HL-60 (cell line): Measurements from ENCODE around the gene PTPRR.

ENCODE experiments used
- DNase-seq, 2 experiments: peaks; one replicate each; pipeline ENCODE4 v3.0.0-alpha.2; 2010 to 2020; ENCODE audit warnings: low read depth in 1 of 2, low spot score in 1 of 2
- H3K27ac ChIP-seq: fragments of 250-450 bp; sonication (Bioruptor Pico); replicated peaks from 2 replicates; pipeline ENCODE4 v1.5.1; 2020; ENCODE audit warnings: mild to moderate bottlenecking, moderate library complexity
- H3K27me3 ChIP-seq: fragments of 250-450 bp; sonication (Bioruptor Pico); 2 replicates; pipeline ENCODE4 v1.5.1; 2021; ENCODE audit warnings: mild to moderate bottlenecking, moderate library complexity; ENCODE audit not compliant: insufficient read depth, poor library complexity, severe bottlenecking
- H3K4me3 ChIP-seq: replicated peaks from 2 replicates; pipeline ENCODE4 v1.5.1; 2011; ENCODE audit warnings: mild to moderate bottlenecking, control low read depth, low read length; ENCODE audit not compliant: insufficient read depth
- CTCF ChIP-seq: IDR thresholded peaks from one replicate; pipeline ENCODE4 v1.5.1; 2011; ENCODE audit warnings: low read length, control low read depth, inconsistent platforms; ENCODE audit not compliant: insufficient read depth
- GABPA ChIP-seq: IDR thresholded peaks from 2 replicates; pipeline ENCODE4 v1.6.1; 2012; ENCODE audit warnings: low read depth
- POLR2AphosphoS5 ChIP-seq: IDR thresholded peaks from 2 replicates; pipeline ENCODE4 v1.6.1; 2012; ENCODE audit warnings: low read depth
- SPI1 ChIP-seq: IDR thresholded peaks from 2 replicates; pipeline ENCODE4 v1.6.1; 2012; ENCODE audit warnings: low read depth, mild to moderate bottlenecking, borderline replicate concordance
- TF ChIP-seq, protein P1 (sequence below): IDR thresholded peaks from 2 replicates; pipeline ENCODE4 v1.6.1; 2012; ENCODE audit warnings: low read depth; ENCODE audit not compliant: insufficient replicate concordance

Gene PTPRR

DNA sequence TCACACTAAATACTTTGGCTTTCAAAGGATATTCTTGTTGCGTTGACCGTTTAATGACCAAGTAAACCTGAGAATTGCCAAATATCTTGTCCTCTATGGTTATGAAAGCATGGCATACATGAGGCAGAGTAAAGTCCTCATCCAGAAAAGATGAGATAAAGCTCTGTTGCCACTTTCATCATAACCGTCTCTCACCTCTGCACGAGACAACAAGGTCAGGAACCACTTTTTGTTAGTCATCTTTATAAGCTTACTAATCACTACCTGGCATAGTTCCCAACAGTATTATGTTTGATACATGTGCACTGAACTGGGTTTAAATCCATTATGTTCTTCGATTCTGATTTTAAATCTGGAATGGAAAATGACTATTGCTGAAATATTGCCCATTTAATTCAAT, 314.6 kb downstream of the PTPRR start:
- no peak for DNase-seq
- Histone ChIP-seq H3K27me3 (peaks cover 21% of the 10 kb centered on the region), H3K27ac (no peak overlapping the region), H3K4me3 (no peak overlapping the region)
- TF ChIP-seq SPI1: no peak
- TF ChIP-seq, protein P1, sequence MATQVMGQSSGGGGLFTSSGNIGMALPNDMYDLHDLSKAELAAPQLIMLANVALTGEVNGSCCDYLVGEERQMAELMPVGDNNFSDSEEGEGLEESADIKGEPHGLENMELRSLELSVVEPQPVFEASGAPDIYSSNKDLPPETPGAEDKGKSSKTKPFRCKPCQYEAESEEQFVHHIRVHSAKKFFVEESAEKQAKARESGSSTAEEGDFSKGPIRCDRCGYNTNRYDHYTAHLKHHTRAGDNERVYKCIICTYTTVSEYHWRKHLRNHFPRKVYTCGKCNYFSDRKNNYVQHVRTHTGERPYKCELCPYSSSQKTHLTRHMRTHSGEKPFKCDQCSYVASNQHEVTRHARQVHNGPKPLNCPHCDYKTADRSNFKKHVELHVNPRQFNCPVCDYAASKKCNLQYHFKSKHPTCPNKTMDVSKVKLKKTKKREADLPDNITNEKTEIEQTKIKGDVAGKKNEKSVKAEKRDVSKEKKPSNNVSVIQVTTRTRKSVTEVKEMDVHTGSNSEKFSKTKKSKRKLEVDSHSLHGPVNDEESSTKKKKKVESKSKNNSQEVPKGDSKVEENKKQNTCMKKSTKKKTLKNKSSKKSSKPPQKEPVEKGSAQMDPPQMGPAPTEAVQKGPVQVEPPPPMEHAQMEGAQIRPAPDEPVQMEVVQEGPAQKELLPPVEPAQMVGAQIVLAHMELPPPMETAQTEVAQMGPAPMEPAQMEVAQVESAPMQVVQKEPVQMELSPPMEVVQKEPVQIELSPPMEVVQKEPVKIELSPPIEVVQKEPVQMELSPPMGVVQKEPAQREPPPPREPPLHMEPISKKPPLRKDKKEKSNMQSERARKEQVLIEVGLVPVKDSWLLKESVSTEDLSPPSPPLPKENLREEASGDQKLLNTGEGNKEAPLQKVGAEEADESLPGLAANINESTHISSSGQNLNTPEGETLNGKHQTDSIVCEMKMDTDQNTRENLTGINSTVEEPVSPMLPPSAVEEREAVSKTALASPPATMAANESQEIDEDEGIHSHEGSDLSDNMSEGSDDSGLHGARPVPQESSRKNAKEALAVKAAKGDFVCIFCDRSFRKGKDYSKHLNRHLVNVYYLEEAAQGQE: no peak
- TF ChIP-seq CTCF: no peak
- TF ChIP-seq GABPA: no peak
- no peak for TF ChIP-seq POLR2AphosphoS5

GRCh38 chr12:70604662-70605061, 315.9 kb downstream of the PTPRR start:
- no peak overlapping the region for H3K4me3 ChIP-seq
- TF ChIP-seq, protein P1: no peak
- TF ChIP-seq CTCF (no peak), SPI1 (no peak), POLR2AphosphoS5 (no peak)
- peaks cover 14% of the 10 kb centered on the region for H3K27me3 ChIP-seq

DNA sequence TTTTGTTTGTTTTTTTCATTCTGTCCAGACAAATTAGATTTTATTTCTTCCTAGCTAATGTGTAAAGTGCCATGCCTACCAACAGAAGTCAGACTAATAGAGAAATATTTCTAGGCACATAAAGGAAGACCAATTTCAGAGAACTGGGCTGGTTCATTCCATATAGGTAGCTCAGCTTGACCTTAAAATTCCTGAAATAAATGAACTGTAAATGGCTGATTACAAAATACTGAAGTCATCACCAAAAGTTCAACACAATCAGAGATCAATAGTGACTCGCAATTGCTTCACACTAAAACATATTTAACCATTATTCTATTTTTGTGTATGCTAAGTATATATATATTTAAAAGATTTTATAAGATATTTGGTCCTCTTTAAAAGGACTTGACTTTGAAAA, 317.5 kb downstream of the PTPRR start:
- TF ChIP-seq GABPA: no peak
- TF ChIP-seq POLR2AphosphoS5: no peak
- no peak for TF ChIP-seq SPI1
- TF ChIP-seq, protein P1: no peak
- no peak for TF ChIP-seq CTCF

More at GRCh38 chr12:70604662-70605061, 315.9 kb downstream of the PTPRR start:
- DNase-seq: no peak
- no peak overlapping the region for H3K27ac ChIP-seq

More for the DNA sequence above, 317.5 kb downstream of the PTPRR start:
- DNase-seq: no peak
- Histone ChIP-seq H3K4me3 (no peak overlapping the region), H3K27ac (no peak overlapping the region), H3K27me3 (peaks cover 7% of the 10 kb centered on the region)
